ES-I3 (cell line): Measurements from ENCODE around the gene SLC23A1.
A peak's percentile ranks its signal among the peaks of the same experiment; 100 is the strongest.

Experiments
- H3K36me3 ChIP-seq: 2 replicates; pipeline ENCODE4 v1.6.1; 2013; ENCODE audit warnings: mild to moderate bottlenecking, low read length, control low read depth, moderate library complexity; ENCODE audit not compliant: insufficient read depth
- H3K4me1 ChIP-seq: 2 replicates; pipeline ENCODE4 v1.6.1; 2013; ENCODE audit warnings: mild to moderate bottlenecking, control low read depth, low read length; ENCODE audit not compliant: insufficient read depth
- H3K9ac ChIP-seq: 2 replicates; pipeline ENCODE4 v1.6.1; 2013; ENCODE audit warnings: low read depth, mild to moderate bottlenecking, low read length, moderate library complexity
- H3K9me3 ChIP-seq: 2 replicates; pipeline ENCODE4 v1.6.1; 2013; ENCODE audit warnings: mild to moderate bottlenecking, low read length, moderate library complexity; ENCODE audit not compliant: control insufficient read depth, insufficient read depth

Gene SLC23A1

GRCh38 chr5:139399501-139400121 is 16.5 kb upstream of the SLC23A1 start:
- Histone ChIP-seq H3K4me1 (peaks cover 23% of the 10 kb centered on the region), H3K9ac (no peak overlapping the region), H3K36me3 (no peaks in the 10 kb centered on the region), H3K9me3 (no peaks in the 10 kb centered on the region)

GRCh38 chr5:139397921-139398320 is 14.8 kb upstream of the SLC23A1 start:
- H3K36me3 ChIP-seq = no peaks in the 10 kb centered on the region
- no peak overlapping the region for H3K9ac ChIP-seq
- peaks cover 15% of the 10 kb centered on the region for H3K4me1 ChIP-seq
- H3K9me3 ChIP-seq = no peaks in the 10 kb centered on the region

DNA sequence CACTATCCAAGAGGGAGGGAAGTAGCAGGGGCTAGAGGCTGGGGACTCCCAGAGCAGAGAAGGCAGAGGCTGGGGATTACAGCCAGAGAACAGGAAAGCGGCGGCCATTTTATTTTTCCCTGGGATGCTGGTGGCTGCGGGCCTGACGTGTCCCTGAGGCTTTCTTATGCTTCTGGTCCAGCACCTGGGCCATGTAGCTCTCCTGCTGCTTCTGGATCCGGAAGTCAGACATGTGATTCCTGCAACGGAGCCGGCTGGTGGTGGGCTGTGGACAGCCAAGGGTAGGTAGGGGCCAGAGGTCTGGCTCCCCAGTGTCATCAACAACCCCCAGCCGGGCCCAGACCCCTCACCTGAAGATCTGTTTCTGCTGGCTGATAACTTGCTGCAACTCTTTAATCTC is 13.6 kb upstream of the SLC23A1 start:
- H3K4me1 ChIP-seq = peaks cover 15% of the 10 kb centered on the region
- H3K36me3 ChIP-seq = no peaks in the 10 kb centered on the region
- H3K9me3 ChIP-seq = no peaks in the 10 kb centered on the region
- no peak overlapping the region for H3K9ac ChIP-seq

GRCh38 chr5:139395844-139396640 is 12.9 kb upstream of the SLC23A1 start:
- Histone ChIP-seq H3K4me1 (peaks cover 22% of the 10 kb centered on the region), H3K9ac (no peak overlapping the region), H3K9me3 (no peaks in the 10 kb centered on the region), H3K36me3 (no peaks in the 10 kb centered on the region)

- no peaks in the 10 kb centered on the region for H3K36me3 ChIP-seq
- no peaks in the 10 kb centered on the region for H3K9me3 ChIP-seq
- H3K9ac ChIP-seq = peak within 1 kb of the TSS; percentile 80
- H3K4me1 ChIP-seq = peaks cover 23% of the 10 kb centered on the region
These were observed 11.8 kb upstream of the SLC23A1 start, which contains the start of gene PROB1 for GRCh38 chr5:139394654-139395566. Gene PROB1 (minus strand): TSS chr5:139395104. CDS start chr5:139395081, 23 bp downstream.

DNA sequence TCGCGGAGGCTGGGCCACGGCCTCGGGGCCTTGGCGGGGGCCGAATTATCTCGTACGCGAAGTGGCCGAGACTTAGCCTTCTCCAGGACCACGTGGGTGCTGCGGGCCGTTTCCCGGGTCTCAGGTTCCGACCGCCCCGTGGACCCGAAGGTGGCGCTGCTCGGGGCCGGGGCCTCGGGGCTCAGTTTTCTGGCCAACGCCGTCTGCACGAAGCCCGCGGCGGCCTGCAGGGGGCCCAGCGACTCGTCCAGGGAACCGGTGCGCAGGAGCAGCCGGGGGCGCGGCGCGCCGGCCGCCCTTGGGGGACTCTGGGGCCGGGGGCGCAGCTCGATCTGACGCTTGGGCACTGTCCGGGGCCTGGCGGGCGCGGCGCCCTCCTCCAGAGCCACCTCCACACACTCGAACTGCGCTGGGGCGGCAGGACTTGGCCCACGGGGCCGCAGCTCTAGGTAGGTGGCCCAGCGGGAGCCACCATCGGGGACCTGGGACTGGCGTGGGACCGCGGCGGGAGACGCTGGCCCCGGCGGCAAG is 11.1 kb upstream of the SLC23A1 start:
- peaks cover 23% of the 10 kb centered on the region for H3K4me1 ChIP-seq
- no peaks in the 10 kb centered on the region for H3K36me3 ChIP-seq
- no peaks in the 10 kb centered on the region for H3K9me3 ChIP-seq
- H3K9ac ChIP-seq = peak overlapping the region; percentile 80

DNA sequence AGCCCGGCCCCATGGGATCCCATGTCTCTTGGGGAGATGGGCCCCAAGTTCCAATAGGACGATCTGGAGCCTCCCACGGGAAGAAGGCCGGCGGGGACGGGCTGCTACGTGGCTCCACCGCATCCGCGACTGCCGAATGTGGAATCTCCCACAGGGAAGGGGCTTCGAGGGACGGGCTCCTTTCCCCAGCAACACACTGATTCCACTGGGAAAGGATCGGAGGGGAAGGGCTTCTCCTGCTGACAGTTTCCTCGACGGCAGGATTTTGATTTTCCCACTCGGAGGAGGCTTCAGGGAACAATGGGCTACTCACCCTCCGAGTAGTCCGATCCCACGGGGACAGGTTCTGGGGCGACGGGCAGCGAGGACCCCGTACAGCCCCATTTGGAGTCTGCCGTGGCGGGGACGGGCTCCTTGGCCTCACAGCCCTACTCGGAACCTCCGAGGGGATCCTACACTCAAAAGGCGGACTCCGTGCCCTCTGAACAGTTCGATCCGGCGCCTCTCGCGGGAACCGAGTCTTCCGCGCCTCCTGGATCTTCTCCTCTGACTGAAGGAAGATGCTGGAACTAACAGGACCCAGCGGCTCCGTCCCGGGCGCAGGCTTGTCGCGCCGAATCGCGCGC is 10.5 kb upstream of the SLC23A1 start:
- H3K9me3 ChIP-seq = no peaks in the 10 kb centered on the region
- no peaks in the 10 kb centered on the region for H3K36me3 ChIP-seq
- H3K4me1 ChIP-seq = peaks cover 24% of the 10 kb centered on the region
- peak overlapping the region; percentile 80 for H3K9ac ChIP-seq

GRCh38 chr5:139392678-139393496 is 9.8 kb upstream of the SLC23A1 start:
- no peaks in the 10 kb centered on the region for H3K36me3 ChIP-seq
- peak overlapping the region; percentile 80 for H3K9ac ChIP-seq
- no peaks in the 10 kb centered on the region for H3K9me3 ChIP-seq
- peaks cover 31% of the 10 kb centered on the region for H3K4me1 ChIP-seq

DNA sequence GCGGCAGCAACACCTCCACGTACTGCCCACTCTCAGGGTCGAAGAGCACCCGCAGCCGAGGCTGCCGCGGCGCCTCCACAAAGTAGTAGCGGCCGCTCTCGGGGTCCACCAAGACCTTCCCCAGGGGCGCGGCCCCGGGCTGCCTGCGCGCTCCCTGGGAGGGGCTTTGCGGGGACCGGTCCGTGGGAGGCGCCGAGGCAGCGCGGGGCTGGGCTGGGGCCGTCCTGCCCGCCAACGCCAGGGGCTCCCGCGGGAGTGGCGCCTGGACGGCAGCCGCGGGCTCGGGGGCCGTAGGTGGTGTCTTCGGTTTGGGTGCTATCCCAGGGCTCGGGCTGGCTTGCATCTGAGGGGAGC is 9.2 kb upstream of the SLC23A1 start:
- Histone ChIP-seq H3K4me1 (peaks cover 36% of the 10 kb centered on the region), H3K9me3 (no peaks in the 10 kb centered on the region), H3K9ac (peak overlapping the region; percentile 80; the same call in 1 of the 2 replicates), H3K36me3 (no peaks in the 10 kb centered on the region)

GRCh38 chr5:139391570-139392323 is 8.7 kb upstream of the SLC23A1 start:
- Histone ChIP-seq H3K36me3 (no peaks in the 10 kb centered on the region), H3K9me3 (no peaks in the 10 kb centered on the region), H3K4me1 (peaks cover 36% of the 10 kb centered on the region), H3K9ac (peak overlapping the region; percentile 80; the same call in 1 of the 2 replicates)

DNA sequence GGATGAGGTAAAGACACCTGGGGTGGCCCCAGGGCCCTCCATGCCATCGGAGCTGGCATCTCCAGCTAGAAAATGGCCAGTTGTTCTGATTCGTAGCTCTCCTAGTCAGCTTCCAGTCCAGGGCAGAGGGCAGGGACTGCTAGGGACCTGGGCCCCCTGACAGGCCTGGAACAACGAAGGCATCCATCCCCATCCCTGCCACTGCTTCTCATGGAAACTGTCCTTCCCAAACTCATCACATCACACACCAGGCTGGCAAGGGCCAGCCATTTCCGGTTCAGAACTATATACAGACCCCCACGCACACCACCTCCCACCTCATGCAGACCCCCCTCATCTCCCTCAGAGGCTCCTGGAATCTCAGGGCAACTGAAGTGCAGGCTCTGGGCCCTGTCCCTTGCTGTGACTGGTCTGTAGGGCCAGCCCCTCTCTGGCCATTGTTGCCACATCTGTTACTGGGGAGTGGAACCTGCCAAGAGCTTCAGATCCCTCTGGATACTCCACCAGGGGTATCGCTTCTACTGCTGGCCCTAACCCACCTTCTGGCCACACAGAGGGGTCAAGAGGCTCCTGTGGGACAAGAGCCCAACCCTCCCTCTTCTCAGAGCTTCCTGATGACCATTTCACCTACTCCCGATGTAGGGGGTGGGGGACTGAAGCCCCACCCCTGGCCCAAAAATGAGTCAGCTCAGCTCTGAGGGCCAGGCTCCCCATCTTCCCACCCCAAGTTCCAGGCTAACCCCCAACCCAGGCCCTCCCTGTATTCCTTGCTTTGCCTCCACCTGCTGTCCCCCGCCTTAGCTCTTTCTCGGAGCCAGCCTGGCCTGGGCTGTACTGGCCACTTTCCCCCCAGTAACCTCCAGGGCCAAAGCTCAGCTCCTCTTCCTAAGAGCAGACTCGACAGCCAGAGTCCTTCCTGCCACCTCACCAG is 7.8 kb upstream of the SLC23A1 start:
- H3K4me1 ChIP-seq = peaks cover 30% of the 10 kb centered on the region
- no peaks in the 10 kb centered on the region for H3K9me3 ChIP-seq
- H3K9ac ChIP-seq = no peak overlapping the region
- H3K36me3 ChIP-seq = no peaks in the 10 kb centered on the region
